ENCODE measurements around the gene RABGEF1.
A peak's percentile ranks its signal among the peaks of the same experiment; 100 is the strongest.
"Not testable (repeated sequence)": the region's sequence is repeated elsewhere in the genome, so short reads cannot be mapped to it uniquely, and the experiment has no call there.

RABGEF1 gene

GRCh38 chr7:66825538-66825937 is 85.0 kb downstream of the RABGEF1 start:
- H3K36me3 ChIP-seq (replicated peaks; ENCODE audit: low read depth, low read length); H3K4me1 ChIP-seq (ENCODE audit: low read length); H3K9me3 ChIP-seq (ENCODE audit: insufficient read depth, low read length); H3K4me3 ChIP-seq (ENCODE audit: low read length); H3K79me2 ChIP-seq (ENCODE audit: low read length); H3K4me2 ChIP-seq (ENCODE audit: low read length); H3K27me3 ChIP-seq (ENCODE audit: low read depth, low read length); H2AFZ ChIP-seq (ENCODE audit: low read depth, low read length); H3K9ac ChIP-seq (ENCODE audit: low read length); H3K27ac ChIP-seq (ENCODE audit: low read length); H4K20me1 ChIP-seq (ENCODE audit: insufficient read depth, low read length): not testable (repeated sequence)
- TF ChIP-seq CTCF (IDR thresholded peaks at IDR 0.05; ENCODE audit: low read depth, low read length): peak; percentile 48

- Histone ChIP-seq H4K20me1 (ENCODE audit: insufficient read depth, low read length) (no peaks in the 10 kb centered on the region), H3K9me3 (ENCODE audit: insufficient read depth, low read length) (no peaks in the 10 kb centered on the region), H3K4me2 (ENCODE audit: low read length) (no peak overlapping the region), H3K9ac (ENCODE audit: low read length) (no peak overlapping the region), H3K79me2 (ENCODE audit: low read length) (no peaks in the 10 kb centered on the region), H3K4me3 (ENCODE audit: low read length) (no peak overlapping the region), H3K36me3 (replicated peaks; ENCODE audit: low read depth, low read length) (no peaks in the 10 kb centered on the region), H3K4me1 (ENCODE audit: low read length) (no peaks in the 10 kb centered on the region), H2AFZ (ENCODE audit: low read depth, low read length) (no peak overlapping the region), H3K27ac (ENCODE audit: low read length) (no peak overlapping the region), H3K27me3 (ENCODE audit: low read depth, low read length) (no peaks in the 10 kb centered on the region)
- no peak for TF ChIP-seq CTCF (IDR thresholded peaks at IDR 0.05; ENCODE audit: low read depth, low read length)
- TF ChIP-seq EZH2phosphoT487 (IDR thresholded peaks at IDR 0.05; ENCODE audit: low read depth): no peak
These were observed 86.1 kb downstream of the RABGEF1 start for GRCh38 chr7:66826649-66827048.

- not testable (repeated sequence) for H3K27me3 ChIP-seq (ENCODE audit: low read depth, low read length); H3K4me2 ChIP-seq (ENCODE audit: low read length); H2AFZ ChIP-seq (ENCODE audit: low read depth, low read length); H4K20me1 ChIP-seq (ENCODE audit: insufficient read depth, low read length); H3K4me1 ChIP-seq (ENCODE audit: low read length); H3K79me2 ChIP-seq (ENCODE audit: low read length); H3K9ac ChIP-seq (ENCODE audit: low read length); H3K4me3 ChIP-seq (ENCODE audit: low read length); H3K9me3 ChIP-seq (ENCODE audit: insufficient read depth, low read length); H3K27ac ChIP-seq (ENCODE audit: low read length); H3K36me3 ChIP-seq (replicated peaks; ENCODE audit: low read depth, low read length)
These were observed 90.4 kb downstream of the RABGEF1 start for GRCh38 chr7:66830976-66831375.

GRCh38 chr7:66832531-66833351 is 92.2 kb downstream of the RABGEF1 start:
- Histone ChIP-seq H3K27ac (ENCODE audit: low read length) (no peak overlapping the region), H3K36me3 (replicated peaks; ENCODE audit: low read depth, low read length) (no peaks in the 10 kb centered on the region), H3K9me3 (ENCODE audit: insufficient read depth, low read length) (no peaks in the 10 kb centered on the region), H4K20me1 (ENCODE audit: insufficient read depth, low read length) (no peaks in the 10 kb centered on the region), H3K4me2 (ENCODE audit: low read length) (no peak overlapping the region), H2AFZ (ENCODE audit: low read depth, low read length) (no peak overlapping the region), H3K9ac (ENCODE audit: low read length) (no peak overlapping the region), H3K79me2 (ENCODE audit: low read length) (no peaks in the 10 kb centered on the region), H3K27me3 (ENCODE audit: low read depth, low read length) (no peaks in the 10 kb centered on the region), H3K4me1 (ENCODE audit: low read length) (no peaks in the 10 kb centered on the region), H3K4me3 (ENCODE audit: low read length) (no peak overlapping the region)
- no peak for TF ChIP-seq EZH2phosphoT487 (IDR thresholded peaks at IDR 0.05; ENCODE audit: low read depth)
- no peak for TF ChIP-seq CTCF (IDR thresholded peaks at IDR 0.05; ENCODE audit: low read depth, low read length)
